Myocyte (in vitro differentiated cells): ENCODE data around the gene ARVCF. TPM values are rescaled to one million over a fixed set of nuclear protein-coding genes. Genes with fewer than 3 reads are reported as not detected.

Source experiments
- DNase-seq: peaks from one replicate; pipeline ENCODE4 v3.0.0-alpha.2; 2012; ENCODE audit warnings: low read depth
- total RNA-seq: library from RNA; depleted of rRNA; stranded (reverse); fragments of >200 nt; gene quantifications from 2 replicates; pipeline ENCODE4 v1.2.3, GENCODE V29; 2014

Gene ARVCF
- total RNA-seq, 1 donor from 2014 or later: 26.2 TPM

- peak; percentile 80 for DNase-seq
Observed at GRCh38 chr22:20032407-20032991, 15.9 kb upstream of the ARVCF start.

- DNase-seq: no peak
Observed at GRCh38 chr22:20031732-20032406, 15.2 kb upstream of the ARVCF start.

- no peak for DNase-seq
Observed at GRCh38 chr22:20029550-20030225, 13.1 kb upstream of the ARVCF start.

GRCh38 chr22:20028855-20029549, 12.4 kb upstream of the ARVCF start:
- no peak for DNase-seq

- DNase-seq: peak; percentile 19
Observed at GRCh38 chr22:20027966-20028854, 11.6 kb upstream of the ARVCF start.

- DNase-seq: no peak
Observed at GRCh38 chr22:20026996-20027601, 10.5 kb upstream of the ARVCF start.

- peak; percentile 42 for DNase-seq
Observed at GRCh38 chr22:20026204-20026908, 9.7 kb upstream of the ARVCF start.

GRCh38 chr22:20025401-20026203, 9.0 kb upstream of the ARVCF start:
- no peak for DNase-seq

- no peak for DNase-seq
Observed at GRCh38 chr22:20024650-20025397, 8.2 kb upstream of the ARVCF start.

GRCh38 chr22:20024225-20024624, 7.6 kb upstream of the ARVCF start:
- no peak for DNase-seq

- no peak for DNase-seq
Observed at GRCh38 chr22:20022978-20023613, 6.5 kb upstream of the ARVCF start.

- DNase-seq: no peak
Observed at GRCh38 chr22:20022231-20022977, 5.8 kb upstream of the ARVCF start.

GRCh38 chr22:20021196-20022181, 4.9 kb upstream of the ARVCF start:
- peak; percentile 90 for DNase-seq

- DNase-seq: peak; percentile 89
Observed at GRCh38 chr22:20020533-20021195, 4.0 kb upstream of the ARVCF start, which contains the start of gene TANGO2. Gene TANGO2 (plus strand): TSS chr22:20021110. CDS start chr22:20036799, 15,689 bp downstream.
